Lower leg skin (tissue), 3 donors: ENCODE data around the gene PATJ.

Source experiments
- CTCF ChIP-seq, 3 donors: fragments of 450-650 bp; IDR thresholded peaks; one replicate each; pipeline ENCODE4 v1.5.1; 2016; ENCODE audit warnings: antibody characterized with exemption in 3 of 3, mild to moderate bottlenecking in 3 of 3, moderate library complexity in 2 of 3
- POLR2A ChIP-seq, 2 donors: fragments of 450-650 bp; IDR thresholded peaks; one replicate each; pipeline ENCODE4 v1.6.1; 2016 to 2017; ENCODE audit warnings: antibody characterized with exemption in 2 of 2, mild to moderate bottlenecking in 1 of 2, moderate library complexity in 1 of 2

- TF ChIP-seq CTCF (IDR thresholded peaks at IDR 0.05), result no peak
- no peak for TF ChIP-seq POLR2A (IDR thresholded peaks at IDR 0.05)
These were observed 109.0 kb downstream of the PATJ start for GRCh38 chr1:61851235-61851634.
